GM12878 (cell line): Measurements from ENCODE around the gene CATSPER3. TPM values are rescaled to one million over a fixed set of nuclear protein-coding genes. Genes with fewer than 3 reads are reported as not detected.

Source experiments
- BMI1 ChIP-seq: fragments of 450-650 bp; IDR thresholded peaks from 2 replicates; pipeline ENCODE4 v1.6.1; 2016; ENCODE audit warnings: mild to moderate bottlenecking, moderate library complexity, borderline replicate concordance
- EP300 ChIP-seq, 2 experiments: fragments of 150-350 bp in 1 of 2; IDR thresholded peaks; 2 replicates each; pipeline ENCODE4 v1.6.1; 2011 to 2012; ENCODE audit warnings: low read depth in 2 of 2, low read length in 2 of 2, borderline replicate concordance in 1 of 2, improper control_type of control experiment in 1 of 2, inconsistent platforms in 1 of 2; ENCODE audit not compliant: control insufficient read depth in 1 of 2
- ETV6 ChIP-seq, 2 experiments: fragments of 450-650 bp in 1 of 2; IDR thresholded peaks in 1 of 2; conservative IDR thresholded peaks in 1 of 2; 2 replicates each; pipeline ENCODE4 v1.6.1; 2014; ENCODE audit warnings: antibody characterized with exemption in 1 of 2, borderline replicate concordance in 1 of 2, low read depth in 1 of 2, mild to moderate bottlenecking in 1 of 2, moderate library complexity in 1 of 2
- HCFC1 ChIP-seq: fragments of 150-350 bp; IDR thresholded peaks from 2 replicates; pipeline ENCODE4 v1.6.1; 2014; ENCODE audit warnings: low read length
- MTA3 ChIP-seq: IDR thresholded peaks from 2 replicates; pipeline ENCODE4 v1.6.1; 2012; ENCODE audit warnings: low read length, inconsistent platforms, borderline replicate concordance
- POLR2A ChIP-seq: IDR thresholded peaks from 2 replicates; pipeline ENCODE4 v1.6.1; 2011; ENCODE audit warnings: low read depth, mild to moderate bottlenecking, low read length
- POLR2AphosphoS5 ChIP-seq: IDR thresholded peaks from 2 replicates; pipeline ENCODE4 v1.6.1; 2011; ENCODE audit warnings: mild to moderate bottlenecking, low read length, inconsistent platforms
- RBBP5 ChIP-seq: fragments of 200-600 bp; sonication (generic); conservative IDR thresholded peaks from 2 replicates; pipeline ENCODE4 v1.6.1; 2016
- SRF ChIP-seq, 2 experiments: IDR thresholded peaks; 2 replicates each; pipeline ENCODE4 v1.6.1; 2011; ENCODE audit warnings: low read depth in 2 of 2, low read length in 2 of 2, mild to moderate bottlenecking in 1 of 2, moderate library complexity in 1 of 2
- polyA plus RNA-seq, 11 experiments: library from polyadenylated mRNA; depleted of rRNA in 4 of 11; unstranded in 6 of 11; stranded (reverse) in 5 of 11; fragments of >200 nt; fragmentation: Nextera tagmentation in 4 of 11; fragmentation: Illumina TruSeq in 1 of 11; extraction: Ambion mirVana in 4 of 11; extraction: Trizol in 1 of 11; gene quantifications; 1 replicate in 1 of 11; 2 replicates in 10 of 11; pipeline versions ENCODE4 v1.2.1 to v1.2.3, GENCODE V29; 2011 to 2016; ENCODE audit warnings: inconsistent platforms in 2 of 11, missing spikeins in 2 of 11, low read depth in 1 of 11
- total RNA-seq, 4 experiments: library from RNA; depleted of rRNA in 3 of 4; stranded (reverse); fragments of >200 nt in 3 of 4; fragmentation: Illumina TruSeq in 1 of 4; extraction: Trizol in 1 of 4; gene quantifications; 2 replicates each; pipeline versions ENCODE4 v1.2.1 to v1.2.3, GENCODE V29; 2013 to 2021
- TF ChIP-seq, protein P1 (sequence below), 3 experiments: IDR thresholded peaks in 2 of 3; conservative IDR thresholded peaks in 1 of 3; 2 replicates each; pipeline ENCODE4 v1.5.1; 2011; ENCODE audit warnings: low read depth in 3 of 3, low read length in 3 of 3, mild to moderate bottlenecking in 3 of 3, control low read depth in 2 of 3, moderate library complexity in 2 of 3, inconsistent platforms in 1 of 3, mixed read lengths in 1 of 3; ENCODE audit not compliant: control insufficient read depth in 2 of 3, insufficient read depth in 1 of 3; ENCODE audit errors: extremely low read depth in 1 of 3
- TF ChIP-seq, protein P2 (sequence below): IDR thresholded peaks from 2 replicates; pipeline ENCODE4 v1.6.1; 2012; ENCODE audit warnings: mild to moderate bottlenecking, low read depth, low read length
- TF ChIP-seq, protein P3 (sequence below): fragments of 150-350 bp; IDR thresholded peaks from 2 replicates; pipeline ENCODE4 v1.6.1; 2016; ENCODE audit warnings: low read depth, low read length
- TF ChIP-seq, protein P4 (sequence below): fragments of 450-650 bp; IDR thresholded peaks from 2 replicates; pipeline ENCODE4 v1.6.1; 2017; ENCODE audit warnings: low read depth, mild to moderate bottlenecking, moderate library complexity

Gene CATSPER3
- total and polyA plus RNA-seq, 10 of the 15 experiments (the other 5 are each of a cell fraction or from before 2014, with no cell fraction given): 0.06 to 0.38 (median 0.13) TPM; not detected in 4

DNA sequence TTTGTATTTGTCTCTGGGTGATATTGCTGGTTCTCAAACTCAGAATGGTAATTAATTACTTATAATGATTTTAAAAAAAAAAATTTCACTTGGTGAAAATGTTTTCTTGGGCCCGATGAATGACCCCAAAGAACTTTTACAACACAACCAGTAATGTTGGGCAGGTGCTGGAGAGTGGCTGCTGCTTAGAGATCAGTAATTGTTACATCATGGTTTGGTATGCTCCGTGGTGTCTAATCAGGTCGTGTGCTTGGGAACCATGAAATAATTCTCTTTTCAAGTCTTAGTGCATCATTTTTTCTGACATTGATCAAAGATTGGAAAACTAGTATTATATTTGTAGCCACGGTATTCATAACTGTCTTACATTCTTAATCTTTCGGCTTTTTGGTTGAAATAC is 33.5 kb upstream of the CATSPER3 start (continued):
- TF ChIP-seq HCFC1 (no peak), EP300 (IDR thresholded peaks at IDR 0.05; ENCODE audit: borderline replicate concordance in 1 of 2, control insufficient read depth in 1 of 2, low read depth in 2 of 2, low read length in 2 of 2) (no peak), BMI1 (no peak), SRF (IDR thresholded peaks at IDR 0.05; ENCODE audit: low read depth in 2 of 2, low read length in 2 of 2) (no peak), MTA3 (no peak), POLR2A (no peak), ETV6 (conservative IDR thresholded peaks at IDR 0.05 in 1 of 2, IDR thresholded peaks at IDR 0.05 in 1 of 2; ENCODE audit: borderline replicate concordance in 1 of 2, low read depth in 1 of 2) (no peak), RBBP5 (no peak), POLR2AphosphoS5 (no peak)
- TF ChIP-seq, protein P1, sequence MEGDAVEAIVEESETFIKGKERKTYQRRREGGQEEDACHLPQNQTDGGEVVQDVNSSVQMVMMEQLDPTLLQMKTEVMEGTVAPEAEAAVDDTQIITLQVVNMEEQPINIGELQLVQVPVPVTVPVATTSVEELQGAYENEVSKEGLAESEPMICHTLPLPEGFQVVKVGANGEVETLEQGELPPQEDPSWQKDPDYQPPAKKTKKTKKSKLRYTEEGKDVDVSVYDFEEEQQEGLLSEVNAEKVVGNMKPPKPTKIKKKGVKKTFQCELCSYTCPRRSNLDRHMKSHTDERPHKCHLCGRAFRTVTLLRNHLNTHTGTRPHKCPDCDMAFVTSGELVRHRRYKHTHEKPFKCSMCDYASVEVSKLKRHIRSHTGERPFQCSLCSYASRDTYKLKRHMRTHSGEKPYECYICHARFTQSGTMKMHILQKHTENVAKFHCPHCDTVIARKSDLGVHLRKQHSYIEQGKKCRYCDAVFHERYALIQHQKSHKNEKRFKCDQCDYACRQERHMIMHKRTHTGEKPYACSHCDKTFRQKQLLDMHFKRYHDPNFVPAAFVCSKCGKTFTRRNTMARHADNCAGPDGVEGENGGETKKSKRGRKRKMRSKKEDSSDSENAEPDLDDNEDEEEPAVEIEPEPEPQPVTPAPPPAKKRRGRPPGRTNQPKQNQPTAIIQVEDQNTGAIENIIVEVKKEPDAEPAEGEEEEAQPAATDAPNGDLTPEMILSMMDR (IDR thresholded peaks at IDR 0.05 in 2 of 3, conservative IDR thresholded peaks at IDR 0.05 in 1 of 3; ENCODE audit: control insufficient read depth in 2 of 3, extremely low read depth in 1 of 3, insufficient read depth in 1 of 3, low read depth in 3 of 3, low read length in 3 of 3): no peak
- TF ChIP-seq, protein P2, sequence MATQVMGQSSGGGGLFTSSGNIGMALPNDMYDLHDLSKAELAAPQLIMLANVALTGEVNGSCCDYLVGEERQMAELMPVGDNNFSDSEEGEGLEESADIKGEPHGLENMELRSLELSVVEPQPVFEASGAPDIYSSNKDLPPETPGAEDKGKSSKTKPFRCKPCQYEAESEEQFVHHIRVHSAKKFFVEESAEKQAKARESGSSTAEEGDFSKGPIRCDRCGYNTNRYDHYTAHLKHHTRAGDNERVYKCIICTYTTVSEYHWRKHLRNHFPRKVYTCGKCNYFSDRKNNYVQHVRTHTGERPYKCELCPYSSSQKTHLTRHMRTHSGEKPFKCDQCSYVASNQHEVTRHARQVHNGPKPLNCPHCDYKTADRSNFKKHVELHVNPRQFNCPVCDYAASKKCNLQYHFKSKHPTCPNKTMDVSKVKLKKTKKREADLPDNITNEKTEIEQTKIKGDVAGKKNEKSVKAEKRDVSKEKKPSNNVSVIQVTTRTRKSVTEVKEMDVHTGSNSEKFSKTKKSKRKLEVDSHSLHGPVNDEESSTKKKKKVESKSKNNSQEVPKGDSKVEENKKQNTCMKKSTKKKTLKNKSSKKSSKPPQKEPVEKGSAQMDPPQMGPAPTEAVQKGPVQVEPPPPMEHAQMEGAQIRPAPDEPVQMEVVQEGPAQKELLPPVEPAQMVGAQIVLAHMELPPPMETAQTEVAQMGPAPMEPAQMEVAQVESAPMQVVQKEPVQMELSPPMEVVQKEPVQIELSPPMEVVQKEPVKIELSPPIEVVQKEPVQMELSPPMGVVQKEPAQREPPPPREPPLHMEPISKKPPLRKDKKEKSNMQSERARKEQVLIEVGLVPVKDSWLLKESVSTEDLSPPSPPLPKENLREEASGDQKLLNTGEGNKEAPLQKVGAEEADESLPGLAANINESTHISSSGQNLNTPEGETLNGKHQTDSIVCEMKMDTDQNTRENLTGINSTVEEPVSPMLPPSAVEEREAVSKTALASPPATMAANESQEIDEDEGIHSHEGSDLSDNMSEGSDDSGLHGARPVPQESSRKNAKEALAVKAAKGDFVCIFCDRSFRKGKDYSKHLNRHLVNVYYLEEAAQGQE: no peak
- TF ChIP-seq, protein P3, sequence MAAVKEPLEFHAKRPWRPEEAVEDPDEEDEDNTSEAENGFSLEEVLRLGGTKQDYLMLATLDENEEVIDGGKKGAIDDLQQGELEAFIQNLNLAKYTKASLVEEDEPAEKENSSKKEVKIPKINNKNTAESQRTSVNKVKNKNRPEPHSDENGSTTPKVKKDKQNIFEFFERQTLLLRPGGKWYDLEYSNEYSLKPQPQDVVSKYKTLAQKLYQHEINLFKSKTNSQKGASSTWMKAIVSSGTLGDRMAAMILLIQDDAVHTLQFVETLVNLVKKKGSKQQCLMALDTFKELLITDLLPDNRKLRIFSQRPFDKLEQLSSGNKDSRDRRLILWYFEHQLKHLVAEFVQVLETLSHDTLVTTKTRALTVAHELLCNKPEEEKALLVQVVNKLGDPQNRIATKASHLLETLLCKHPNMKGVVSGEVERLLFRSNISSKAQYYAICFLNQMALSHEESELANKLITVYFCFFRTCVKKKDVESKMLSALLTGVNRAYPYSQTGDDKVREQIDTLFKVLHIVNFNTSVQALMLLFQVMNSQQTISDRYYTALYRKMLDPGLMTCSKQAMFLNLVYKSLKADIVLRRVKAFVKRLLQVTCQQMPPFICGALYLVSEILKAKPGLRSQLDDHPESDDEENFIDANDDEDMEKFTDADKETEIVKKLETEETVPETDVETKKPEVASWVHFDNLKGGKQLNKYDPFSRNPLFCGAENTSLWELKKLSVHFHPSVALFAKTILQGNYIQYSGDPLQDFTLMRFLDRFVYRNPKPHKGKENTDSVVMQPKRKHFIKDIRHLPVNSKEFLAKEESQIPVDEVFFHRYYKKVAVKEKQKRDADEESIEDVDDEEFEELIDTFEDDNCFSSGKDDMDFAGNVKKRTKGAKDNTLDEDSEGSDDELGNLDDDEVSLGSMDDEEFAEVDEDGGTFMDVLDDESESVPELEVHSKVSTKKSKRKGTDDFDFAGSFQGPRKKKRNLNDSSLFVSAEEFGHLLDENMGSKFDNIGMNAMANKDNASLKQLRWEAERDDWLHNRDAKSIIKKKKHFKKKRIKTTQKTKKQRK: no peak
- TF ChIP-seq, protein P4, sequence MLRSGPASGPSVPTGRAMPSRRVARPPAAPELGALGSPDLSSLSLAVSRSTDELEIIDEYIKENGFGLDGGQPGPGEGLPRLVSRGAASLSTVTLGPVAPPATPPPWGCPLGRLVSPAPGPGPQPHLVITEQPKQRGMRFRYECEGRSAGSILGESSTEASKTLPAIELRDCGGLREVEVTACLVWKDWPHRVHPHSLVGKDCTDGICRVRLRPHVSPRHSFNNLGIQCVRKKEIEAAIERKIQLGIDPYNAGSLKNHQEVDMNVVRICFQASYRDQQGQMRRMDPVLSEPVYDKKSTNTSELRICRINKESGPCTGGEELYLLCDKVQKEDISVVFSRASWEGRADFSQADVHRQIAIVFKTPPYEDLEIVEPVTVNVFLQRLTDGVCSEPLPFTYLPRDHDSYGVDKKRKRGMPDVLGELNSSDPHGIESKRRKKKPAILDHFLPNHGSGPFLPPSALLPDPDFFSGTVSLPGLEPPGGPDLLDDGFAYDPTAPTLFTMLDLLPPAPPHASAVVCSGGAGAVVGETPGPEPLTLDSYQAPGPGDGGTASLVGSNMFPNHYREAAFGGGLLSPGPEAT: no peak
